Right hindlimb (tissue), 1 donor: ENCODE data around the gene ALDH3B2.
"Not testable (repeated sequence)": the region's sequence is repeated elsewhere in the genome, so short reads cannot be mapped to it uniquely, and the experiment has no call there.

Source experiments
- DNase-seq: peaks from one replicate; pipeline ENCODE4 v3.0.0-alpha.2; 2018

Gene ALDH3B2

GRCh38 chr11:67628710-67629385 is 45.6 kb downstream of the ALDH3B2 start:
- peak; percentile 40 for DNase-seq

GRCh38 chr11:67627812-67628624 is 46.4 kb downstream of the ALDH3B2 start:
- DNase-seq: peak; percentile 16

- DNase-seq: peak; percentile 14
Observed at GRCh38 chr11:67627441-67627811, 47.0 kb downstream of the ALDH3B2 start.

GRCh38 chr11:67626970-67627369 is 47.5 kb downstream of the ALDH3B2 start:
- peak; percentile 7 for DNase-seq

- DNase-seq: not testable (repeated sequence)
Observed at GRCh38 chr11:67626131-67626833, 48.1 kb downstream of the ALDH3B2 start.

GRCh38 chr11:67623795-67624194 is 50.6 kb downstream of the ALDH3B2 start:
- DNase-seq: not testable (repeated sequence)

GRCh38 chr11:67622905-67623304 is 51.5 kb downstream of the ALDH3B2 start:
- not testable (repeated sequence) for DNase-seq

GRCh38 chr11:67621928-67622327 is 52.5 kb downstream of the ALDH3B2 start:
- DNase-seq: not testable (repeated sequence)

- DNase-seq: not testable (repeated sequence)
Observed at GRCh38 chr11:67620621-67621020, 53.8 kb downstream of the ALDH3B2 start.

- DNase-seq: not testable (repeated sequence)
Observed at GRCh38 chr11:67619683-67620618, 54.5 kb downstream of the ALDH3B2 start.

GRCh38 chr11:67618901-67619659 is 55.3 kb downstream of the ALDH3B2 start:
- not testable (repeated sequence) for DNase-seq

- no peak for DNase-seq
Observed at GRCh38 chr11:67617243-67617953, 57.0 kb downstream of the ALDH3B2 start.

- DNase-seq: no peak
Observed at GRCh38 chr11:67616431-67617242, 57.8 kb downstream of the ALDH3B2 start.

- peak; percentile 24 for DNase-seq
Observed at GRCh38 chr11:67615728-67616430, 58.5 kb downstream of the ALDH3B2 start.

- DNase-seq: peak; percentile 20
Observed at GRCh38 chr11:67614730-67615714, 59.4 kb downstream of the ALDH3B2 start.

- DNase-seq: peak; percentile 73
Observed at GRCh38 chr11:67613960-67614715, 60.3 kb downstream of the ALDH3B2 start.

- no peak for DNase-seq
Observed at GRCh38 chr11:67613313-67613959, 61.0 kb downstream of the ALDH3B2 start.
